SK-N-SH treated with all-trans-retinoic acid at 6 μM for 48 hours (cell line): ENCODE measurements around the gene RIMS4.

Experiments used
- BACH2 ChIP-seq: fragments of 250-450 bp; sonication (Bioruptor Pico); IDR thresholded peaks from 2 replicates; pipeline ENCODE4 v1.9.0; 2021; ENCODE audit warnings: mild to moderate bottlenecking, borderline replicate concordance
- CSRNP3 ChIP-seq: fragments of 250-450 bp; sonication (Bioruptor Pico); IDR thresholded peaks from 2 replicates; pipeline ENCODE4 v1.5.1; 2021; ENCODE audit warnings: mild to moderate bottlenecking, moderate library complexity
- ESRRG ChIP-seq: fragments of 250-450 bp; sonication (Bioruptor Pico); IDR thresholded peaks from 2 replicates; pipeline ENCODE4 v1.6.1; 2021; ENCODE audit warnings: mild to moderate bottlenecking
- PATZ1 ChIP-seq: fragments of 250-450 bp; sonication (Bioruptor Pico); IDR thresholded peaks from 2 replicates; pipeline ENCODE4 v1.8.0; 2020; ENCODE audit warnings: mild to moderate bottlenecking, moderate library complexity, borderline replicate concordance
- RARB ChIP-seq: fragments of 250-450 bp; sonication (Bioruptor Pico); IDR thresholded peaks from 2 replicates; pipeline ENCODE4 v1.8.0; 2021; ENCODE audit warnings: mild to moderate bottlenecking, moderate library complexity
- ZFP3 ChIP-seq: fragments of 250-450 bp; sonication (Bioruptor Pico); IDR thresholded peaks from 2 replicates; pipeline ENCODE4 v1.5.0; 2020; ENCODE audit warnings: mild to moderate bottlenecking, moderate library complexity

- TF ChIP-seq ZFP3, result no peak
- no peak for TF ChIP-seq ESRRG
- TF ChIP-seq BACH2 (CRISPR knock-in tag), result no peak
- no peak for TF ChIP-seq CSRNP3 (CRISPR knock-in tag)
- no peak for TF ChIP-seq PATZ1 (CRISPR knock-in tag)
- no peak for TF ChIP-seq RARB (CRISPR knock-in tag)
Measured at GRCh38 chr20:44856442-44856841, 46.1 kb upstream of the RIMS4 start.
